CD4-positive, alpha-beta T cell treated with Interleukin-15 for 1 hour (primary cell): ENCODE data around the gene ZFP14.
A peak's percentile ranks its signal among the peaks of the same experiment; 100 is the strongest.
"Not testable (repeated sequence)": the region's sequence is repeated elsewhere in the genome, so short reads cannot be mapped to it uniquely, and the experiment has no call there.

Experiments used
- DNase-seq: peaks from one replicate; pipeline ENCODE4 v3.0.0-alpha.2; 2020

The ZFP14 gene

DNA sequence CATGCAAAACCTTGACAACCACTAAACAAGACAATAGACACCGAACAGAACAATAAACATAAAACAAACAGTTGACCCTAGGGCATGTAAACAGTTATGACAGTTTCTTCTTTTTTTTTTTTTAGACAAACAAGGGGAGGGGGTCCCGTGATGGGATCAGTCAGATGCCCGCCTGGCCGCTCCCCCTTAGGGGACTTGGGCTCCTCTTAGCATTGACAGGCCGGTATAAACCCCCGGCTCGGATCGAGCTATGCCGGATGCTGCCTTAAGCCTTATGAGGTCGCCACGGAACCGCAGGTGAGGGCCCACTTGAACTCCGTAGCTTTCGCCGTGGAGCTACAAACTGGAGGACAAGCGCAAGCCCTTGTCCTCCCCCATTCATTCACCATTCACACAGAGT lies 49.5 kb downstream of the ZFP14 start:
- DNase-seq = not testable (repeated sequence)

DNA sequence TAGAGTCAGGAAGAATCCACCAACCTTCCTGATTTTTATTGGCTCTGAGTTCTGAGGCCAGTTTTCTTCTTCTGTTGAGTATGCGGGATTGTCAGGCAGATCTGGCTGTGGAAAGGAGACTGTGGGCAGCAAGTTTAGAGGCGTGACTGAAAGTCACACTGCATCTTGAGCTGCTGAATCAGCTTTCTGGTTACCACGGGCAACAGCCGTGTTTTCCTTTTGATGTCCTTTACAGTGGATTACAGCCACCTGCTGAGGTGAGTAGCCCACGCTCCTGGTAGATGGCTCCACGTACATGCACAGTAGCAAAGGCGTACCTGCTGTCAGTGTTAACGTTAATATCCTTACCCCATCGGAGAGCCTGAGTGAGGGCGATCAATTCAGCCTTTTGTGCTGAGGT lies 52.4 kb downstream of the ZFP14 start:
- not testable (repeated sequence) for DNase-seq

DNA sequence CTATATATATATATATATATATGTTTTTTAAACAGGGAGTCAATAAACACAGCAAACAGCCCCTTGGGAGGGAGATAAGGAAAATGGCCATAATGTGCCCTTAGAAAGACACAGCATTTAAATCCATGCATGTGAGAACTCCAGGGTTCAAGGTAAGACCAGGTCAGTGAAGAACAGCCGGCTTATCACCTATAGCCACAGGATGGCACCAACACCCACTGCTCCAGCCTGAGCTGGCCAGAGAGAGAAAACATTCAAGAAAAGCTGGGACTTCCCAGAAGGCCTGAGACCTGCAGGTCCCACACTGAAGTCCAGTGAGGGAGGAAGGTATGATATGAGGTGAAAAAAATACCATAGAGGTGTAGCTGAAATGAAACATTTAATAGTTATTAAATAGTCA lies 63.8 kb downstream of the ZFP14 start:
- DNase-seq = not testable (repeated sequence)

DNA sequence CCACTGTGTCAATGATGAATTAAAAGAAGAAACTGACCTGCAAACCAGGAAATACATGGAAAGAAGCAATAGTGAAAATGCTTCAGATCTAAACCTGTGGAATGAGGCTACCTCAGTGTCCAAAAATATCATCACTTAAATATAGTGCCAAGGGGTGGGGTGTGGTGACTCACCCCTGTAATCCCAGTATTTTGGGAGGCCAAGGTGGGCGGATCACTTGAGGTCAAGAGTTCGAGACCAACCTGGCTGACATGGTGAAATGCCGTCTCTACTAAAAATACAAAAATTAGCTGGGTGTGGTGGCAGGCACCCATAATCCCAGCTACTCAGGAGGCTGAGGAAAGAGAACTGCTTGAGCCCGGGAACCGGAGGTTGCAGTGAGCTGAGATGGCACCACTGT lies 64.9 kb downstream of the ZFP14 start:
- not testable (repeated sequence) for DNase-seq

DNA sequence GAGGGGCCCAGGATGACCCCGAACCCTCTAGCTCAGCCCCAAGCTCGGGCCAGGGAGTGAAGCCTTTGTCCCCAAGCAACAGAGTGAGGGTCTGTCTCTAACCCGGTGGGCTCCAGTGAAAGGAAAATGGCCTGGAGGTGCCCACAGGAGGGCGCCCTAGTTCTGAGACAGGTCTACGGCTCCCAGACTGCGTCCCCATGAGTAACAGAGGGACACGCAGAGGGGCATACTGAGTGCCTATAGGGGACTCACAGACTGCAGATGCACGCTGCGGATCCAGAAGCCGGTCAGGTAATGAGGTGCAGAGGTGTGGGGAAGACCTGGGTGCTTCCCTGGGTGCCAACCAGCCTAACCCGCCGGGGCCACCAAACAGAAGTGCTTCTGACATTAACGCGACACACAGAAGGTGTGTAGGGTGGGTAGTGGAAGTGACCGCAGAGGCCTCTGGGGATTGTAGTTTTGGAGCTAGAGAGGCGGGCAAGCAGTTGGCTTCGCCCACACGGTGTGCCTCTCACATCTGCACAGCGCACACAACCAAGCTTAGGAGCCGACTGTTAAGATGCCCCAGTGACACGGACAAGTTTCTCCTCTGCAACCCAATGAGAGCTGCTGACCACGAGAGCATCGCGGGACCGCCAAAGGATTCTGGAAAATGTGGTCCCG lies 67.8 kb downstream of the ZFP14 start:
- DNase-seq = not testable (repeated sequence)

DNA sequence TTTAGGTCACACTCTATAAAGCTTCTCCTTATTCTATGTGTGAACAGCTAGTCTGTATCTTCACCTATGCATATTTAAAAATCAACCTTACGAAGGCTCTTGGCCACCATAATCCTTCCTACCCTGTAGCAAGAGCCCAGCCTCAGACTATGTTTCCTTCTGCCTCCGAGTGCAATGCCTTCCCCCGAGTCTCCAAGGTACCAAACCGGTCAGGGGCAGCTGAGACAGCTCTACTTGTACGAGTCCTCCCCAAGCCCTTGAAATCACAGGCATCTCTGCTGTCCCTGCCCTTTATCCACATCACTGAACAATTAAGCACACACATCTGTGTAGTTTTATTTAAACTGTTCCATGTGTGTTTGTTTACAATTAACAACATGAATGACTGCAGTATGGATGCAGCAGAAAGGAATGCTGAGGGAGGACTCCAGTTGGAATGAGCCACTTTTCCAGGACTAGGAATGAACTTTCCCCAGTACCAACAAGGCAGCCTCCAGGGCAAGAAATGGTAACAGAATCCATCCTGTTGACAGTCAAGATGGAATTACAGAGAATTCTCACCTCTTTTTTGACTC lies 68.5 kb downstream of the ZFP14 start:
- not testable (repeated sequence) for DNase-seq

DNA sequence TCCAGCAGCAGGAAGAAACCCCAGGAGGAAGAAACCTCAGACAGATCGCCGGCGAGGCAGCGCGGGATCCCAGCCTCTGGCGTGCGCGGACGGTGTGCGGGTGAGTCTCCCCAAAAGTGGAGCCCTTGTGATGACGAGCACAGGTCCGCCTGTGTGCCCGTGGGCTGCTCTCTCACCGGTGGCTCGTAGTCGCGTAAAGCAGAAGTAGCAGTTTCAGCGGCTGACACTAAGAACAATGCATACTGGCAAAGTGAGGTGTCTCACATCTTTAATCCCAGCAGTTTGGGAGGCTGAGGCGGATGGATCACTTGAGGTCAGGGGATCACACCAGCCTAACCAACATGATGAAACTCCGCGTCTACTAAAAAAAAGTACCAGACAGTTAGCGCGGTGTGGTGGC lies 69.2 kb downstream of the ZFP14 start:
- DNase-seq = peak; percentile 33

DNA sequence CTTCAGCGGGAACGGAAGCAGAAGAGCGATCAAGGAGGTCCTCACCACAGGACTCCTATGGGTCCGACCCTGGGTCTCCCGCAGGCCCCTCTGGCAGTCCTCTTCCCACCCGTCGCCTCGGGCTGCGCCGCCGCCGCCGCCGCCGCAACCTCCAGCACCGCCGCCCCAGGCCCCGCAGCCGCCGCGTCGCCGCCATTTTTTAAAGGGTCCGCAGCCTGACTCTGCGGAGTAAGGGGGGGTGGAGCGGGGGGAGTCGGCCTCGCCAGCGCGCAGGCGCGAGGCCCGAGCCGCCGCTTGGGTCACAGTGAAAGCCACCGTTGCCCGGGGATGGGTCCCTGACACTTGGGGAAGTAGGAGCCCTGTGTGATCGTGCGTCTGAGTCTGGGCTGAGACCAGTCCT lies 69.7 kb downstream of the ZFP14 start:
- DNase-seq = not testable (repeated sequence)

DNA sequence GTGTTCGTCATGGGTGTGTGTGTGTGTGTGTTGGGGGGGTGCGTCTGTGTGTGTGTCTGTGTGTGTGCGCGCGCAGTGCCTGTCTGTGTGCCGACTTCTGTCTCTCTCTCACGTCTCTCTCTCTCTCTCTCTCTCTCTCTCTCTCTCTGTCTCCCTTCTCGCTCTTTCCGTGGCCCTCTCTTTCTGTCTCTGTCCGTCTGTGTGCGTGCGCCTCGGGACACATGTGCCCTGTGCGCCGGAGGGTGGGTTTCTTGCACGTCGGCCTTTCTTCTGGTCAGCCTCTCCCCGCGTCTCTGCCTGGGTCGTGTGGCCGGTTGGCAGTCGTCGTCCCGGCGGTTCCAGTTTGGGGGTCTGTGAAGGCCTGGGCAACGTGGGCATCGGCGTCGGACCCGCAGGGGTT lies 86.7 kb downstream of the ZFP14 start:
- not testable (repeated sequence) for DNase-seq
